Colonic mucosa (tissue), 4 donors: ENCODE measurements around the gene CDO1. TPM values are rescaled to one million over a fixed set of nuclear protein-coding genes. Genes with fewer than 3 reads are reported as not detected.

ENCODE experiments used
- DNase-seq: peaks from one replicate; pipeline ENCODE4 v3.0.0-alpha.2; 2020
- H3K27ac ChIP-seq: fragments of 200-600 bp; one replicate; pipeline ENCODE4 v1.8.0; 2021
- H3K27me3 ChIP-seq: fragments of 200-600 bp; one replicate; pipeline ENCODE4 v1.8.0; 2021
- H3K36me3 ChIP-seq: fragments of 200-600 bp; one replicate; pipeline ENCODE4 v1.8.0; 2021
- H3K4me1 ChIP-seq: fragments of 200-600 bp; one replicate; pipeline ENCODE4 v1.8.0; 2021; ENCODE audit warnings: mild to moderate bottlenecking
- H3K4me3 ChIP-seq: fragments of 200-600 bp; one replicate; pipeline ENCODE4 v1.8.0; 2021
- H3K9ac ChIP-seq, 2 donors: one replicate each; pipeline ENCODE4 v1.7.0; 2013; ENCODE audit warnings: control low read depth in 2 of 2, low read depth in 2 of 2, low read length in 2 of 2
- H3K9me3 ChIP-seq: fragments of 200-600 bp; one replicate; pipeline ENCODE4 v1.8.0; 2021
- CTCF ChIP-seq: fragments of 200-600 bp; IDR thresholded peaks from one replicate; pipeline ENCODE4 v1.8.0; 2022; ENCODE audit warnings: antibody characterized with exemption, mild to moderate bottlenecking
- intact Hi-C: fragments of 100-400 bp; cut with DNase I; formaldehyde crosslinking; loops from one replicate; pipeline ENCODE4 v1.14.1; 2022
- total RNA-seq, 2 donors: library from RNA; stranded (reverse); fragmentation: NEBNext Ultra II Directional in 1 of 2; extraction: Animal tissue kit (Norgen Biotek cat#: 25700) in 1 of 2; gene quantifications; one replicate each; pipeline ENCODE4 v1.2.1, GENCODE V29; 2021
- donor health status: healthy.
- donor health status: DM: no; HTN: no; CAD: no.
- donor health status: DM: no; HTN: no; CAD: no.

Gene CDO1
- total RNA-seq, 2 donors from 2014 or later: 0.27 to 0.58 TPM

- H3K9ac ChIP-seq: no peak overlapping the region
- H3K27me3 ChIP-seq: no peaks in the 10 kb centered on the region
- H3K4me3 ChIP-seq: no peak overlapping the region
- H3K36me3 ChIP-seq: no peaks in the 10 kb centered on the region
- H3K4me1 ChIP-seq: no peaks in the 10 kb centered on the region
- no peak for DNase-seq
- H3K27ac ChIP-seq: no peak overlapping the region
- H3K9me3 ChIP-seq: no peaks in the 10 kb centered on the region
- intact Hi-C loops: no loop called here
- TF ChIP-seq CTCF: no peak
Measured at GRCh38 chr5:115800108-115800507, 16.4 kb downstream of the CDO1 start.

- Histone ChIP-seq H3K36me3 (no peaks in the 10 kb centered on the region), H3K4me1 (no peaks in the 10 kb centered on the region), H3K4me3 (no peak overlapping the region), H3K9me3 (no peaks in the 10 kb centered on the region), H3K27me3 (no peaks in the 10 kb centered on the region), H3K27ac (no peak overlapping the region), H3K9ac (no peak overlapping the region)
- intact Hi-C loops: no loop called here
- no peak for DNase-seq
- no peak for TF ChIP-seq CTCF
Measured at GRCh38 chr5:115798252-115798651, 18.2 kb downstream of the CDO1 start.

GRCh38 chr5:115796656-115797055, 19.8 kb downstream of the CDO1 start:
- H3K27me3 ChIP-seq: no peaks in the 10 kb centered on the region
- no peaks in the 10 kb centered on the region for H3K9me3 ChIP-seq
- H3K4me3 ChIP-seq: no peak overlapping the region
- H3K4me1 ChIP-seq: no peaks in the 10 kb centered on the region
- TF ChIP-seq CTCF: no peak
- no peak for DNase-seq
- no peak overlapping the region for H3K27ac ChIP-seq
- no peaks in the 10 kb centered on the region for H3K36me3 ChIP-seq
- intact Hi-C loops: no loop called here
- H3K9ac ChIP-seq: no peak overlapping the region

- Histone ChIP-seq H3K4me1 (no peaks in the 10 kb centered on the region), H3K9me3 (no peaks in the 10 kb centered on the region), H3K4me3 (no peak overlapping the region), H3K27ac (no peak overlapping the region), H3K9ac (no peak overlapping the region), H3K36me3 (no peaks in the 10 kb centered on the region), H3K27me3 (no peaks in the 10 kb centered on the region)
- TF ChIP-seq CTCF: no peak
- intact Hi-C loops: no loop called here
- no peak for DNase-seq
Measured at GRCh38 chr5:115795700-115796099, 20.8 kb downstream of the CDO1 start.

- Histone ChIP-seq H3K27ac (no peak overlapping the region), H3K4me1 (no peaks in the 10 kb centered on the region), H3K9ac (no peak overlapping the region), H3K9me3 (no peaks in the 10 kb centered on the region), H3K27me3 (no peaks in the 10 kb centered on the region), H3K36me3 (no peaks in the 10 kb centered on the region), H3K4me3 (no peak overlapping the region)
- intact Hi-C loops: no loop called here
- TF ChIP-seq CTCF: no peak
- no peak for DNase-seq
Measured at GRCh38 chr5:115788440-115788839, 28.0 kb downstream of the CDO1 start.

GRCh38 chr5:115787426-115787825, 29.0 kb downstream of the CDO1 start:
- Histone ChIP-seq H3K36me3 (no peaks in the 10 kb centered on the region), H3K9ac (no peak overlapping the region), H3K27ac (no peak overlapping the region), H3K4me3 (no peak overlapping the region), H3K9me3 (no peaks in the 10 kb centered on the region), H3K27me3 (no peaks in the 10 kb centered on the region), H3K4me1 (no peaks in the 10 kb centered on the region)
- TF ChIP-seq CTCF: no peak
- DNase-seq: no peak
- intact Hi-C loops: no loop called here
